NCI-H524 treated with DMSO at 0.1 percent for 48 hours (cell line): ENCODE measurements around the gene GPC6.
A peak's percentile ranks its signal among the peaks of the same experiment; 100 is the strongest.
"Not testable (repeated sequence)": the region's sequence is repeated elsewhere in the genome, so short reads cannot be mapped to it uniquely, and the experiment has no call there.

Experiments
- DNase-seq: peaks from one replicate; lab custom pipeline; 2025; lab: John Stamatoyannopoulos, UW

Gene GPC6

GRCh38 chr13:93320942-93321341, 94.3 kb downstream of the GPC6 start:
- no peak for DNase-seq

GRCh38 chr13:93323880-93324279, 97.3 kb downstream of the GPC6 start:
- not testable (repeated sequence) for DNase-seq

- no peak for DNase-seq
Observed at GRCh38 chr13:93325303-93326233, 99.0 kb downstream of the GPC6 start.

GRCh38 chr13:93326234-93326811, 99.7 kb downstream of the GPC6 start:
- no peak for DNase-seq

GRCh38 chr13:93328943-93329342, 102.3 kb downstream of the GPC6 start:
- DNase-seq = no peak

- no peak for DNase-seq
Observed at GRCh38 chr13:93336728-93337127, 110.1 kb downstream of the GPC6 start.

- DNase-seq = no peak
Observed at GRCh38 chr13:93338030-93338429, 111.4 kb downstream of the GPC6 start.

- DNase-seq = no peak
Observed at GRCh38 chr13:93338906-93339305, 112.3 kb downstream of the GPC6 start.

GRCh38 chr13:93339550-93339949, 112.9 kb downstream of the GPC6 start:
- no peak for DNase-seq

GRCh38 chr13:93341517-93341916, 114.9 kb downstream of the GPC6 start:
- no peak for DNase-seq

GRCh38 chr13:93343097-93343496, 116.5 kb downstream of the GPC6 start:
- peak; percentile 80 for DNase-seq

- no peak for DNase-seq
Observed at GRCh38 chr13:93344048-93344705, 117.6 kb downstream of the GPC6 start.

GRCh38 chr13:93345024-93345423, 118.4 kb downstream of the GPC6 start:
- DNase-seq = no peak

GRCh38 chr13:93345770-93346169, 119.2 kb downstream of the GPC6 start:
- DNase-seq = no peak

- no peak for DNase-seq
Observed at GRCh38 chr13:93352616-93353015, 126.0 kb downstream of the GPC6 start.

- DNase-seq = no peak
Observed at GRCh38 chr13:93355094-93355493, 128.5 kb downstream of the GPC6 start.

GRCh38 chr13:93356469-93356868, 129.9 kb downstream of the GPC6 start:
- DNase-seq = no peak

- DNase-seq = no peak
Observed at GRCh38 chr13:93360021-93360420, 133.4 kb downstream of the GPC6 start.

- no peak for DNase-seq
Observed at GRCh38 chr13:93361703-93362102, 135.1 kb downstream of the GPC6 start.

GRCh38 chr13:93364166-93364565, 137.6 kb downstream of the GPC6 start:
- DNase-seq = no peak

GRCh38 chr13:93368296-93368695, 141.7 kb downstream of the GPC6 start:
- no peak for DNase-seq

GRCh38 chr13:93368718-93369117, 142.1 kb downstream of the GPC6 start:
- no peak for DNase-seq

GRCh38 chr13:93372856-93373255, 146.2 kb downstream of the GPC6 start:
- DNase-seq = no peak
